ENCODE results near the gene SIL1. TPM values are rescaled to one million over a fixed set of nuclear protein-coding genes. Genes with fewer than 3 reads are reported as not detected.

The SIL1 gene
- total RNA-seq, 1 donor: 31.7 TPM

GRCh38 chr5:138942861-138943260 is 255.3 kb downstream of the SIL1 start:
- H3K4me3 ChIP-seq (ENCODE audit: low read depth, low read length): no peak overlapping the region
- TF ChIP-seq, protein P1, sequence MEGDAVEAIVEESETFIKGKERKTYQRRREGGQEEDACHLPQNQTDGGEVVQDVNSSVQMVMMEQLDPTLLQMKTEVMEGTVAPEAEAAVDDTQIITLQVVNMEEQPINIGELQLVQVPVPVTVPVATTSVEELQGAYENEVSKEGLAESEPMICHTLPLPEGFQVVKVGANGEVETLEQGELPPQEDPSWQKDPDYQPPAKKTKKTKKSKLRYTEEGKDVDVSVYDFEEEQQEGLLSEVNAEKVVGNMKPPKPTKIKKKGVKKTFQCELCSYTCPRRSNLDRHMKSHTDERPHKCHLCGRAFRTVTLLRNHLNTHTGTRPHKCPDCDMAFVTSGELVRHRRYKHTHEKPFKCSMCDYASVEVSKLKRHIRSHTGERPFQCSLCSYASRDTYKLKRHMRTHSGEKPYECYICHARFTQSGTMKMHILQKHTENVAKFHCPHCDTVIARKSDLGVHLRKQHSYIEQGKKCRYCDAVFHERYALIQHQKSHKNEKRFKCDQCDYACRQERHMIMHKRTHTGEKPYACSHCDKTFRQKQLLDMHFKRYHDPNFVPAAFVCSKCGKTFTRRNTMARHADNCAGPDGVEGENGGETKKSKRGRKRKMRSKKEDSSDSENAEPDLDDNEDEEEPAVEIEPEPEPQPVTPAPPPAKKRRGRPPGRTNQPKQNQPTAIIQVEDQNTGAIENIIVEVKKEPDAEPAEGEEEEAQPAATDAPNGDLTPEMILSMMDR (IDR thresholded peaks at IDR 0.05; ENCODE audit: insufficient read depth, low read length): no peak
- no peak for DNase-seq (ENCODE audit: low read depth)

GRCh38 chr5:138942066-138942465 is 256.1 kb downstream of the SIL1 start:
- DNase-seq (ENCODE audit: low read depth): no peak
- TF ChIP-seq, protein P1 (IDR thresholded peaks at IDR 0.05; ENCODE audit: insufficient read depth, low read length): no peak
- H3K4me3 ChIP-seq (ENCODE audit: low read depth, low read length): no peak overlapping the region

DNA sequence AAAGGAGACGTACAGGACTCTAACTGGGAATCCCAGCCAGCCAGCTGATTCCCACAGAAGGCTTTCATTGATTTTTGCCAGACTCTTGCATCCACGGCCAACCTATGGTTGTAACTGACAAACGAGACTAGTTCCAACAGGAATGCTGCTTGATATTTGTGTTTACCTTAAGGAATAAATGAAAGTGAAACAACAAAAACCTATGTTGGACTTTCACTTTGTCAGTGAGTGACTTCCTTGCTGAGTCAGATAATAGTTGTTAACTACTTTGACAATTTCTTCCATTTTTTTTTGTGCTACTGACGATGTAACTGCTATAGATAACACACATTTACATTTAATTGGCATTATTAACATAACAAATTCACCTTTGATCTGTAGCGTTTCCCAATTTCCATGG is 259.6 kb downstream of the SIL1 start:
- DNase-seq (ENCODE audit: low read depth): no peak
- TF ChIP-seq, protein P1 (IDR thresholded peaks at IDR 0.05; ENCODE audit: insufficient read depth, low read length): no peak
- H3K4me3 ChIP-seq (ENCODE audit: low read depth, low read length): no peak overlapping the region

DNA sequence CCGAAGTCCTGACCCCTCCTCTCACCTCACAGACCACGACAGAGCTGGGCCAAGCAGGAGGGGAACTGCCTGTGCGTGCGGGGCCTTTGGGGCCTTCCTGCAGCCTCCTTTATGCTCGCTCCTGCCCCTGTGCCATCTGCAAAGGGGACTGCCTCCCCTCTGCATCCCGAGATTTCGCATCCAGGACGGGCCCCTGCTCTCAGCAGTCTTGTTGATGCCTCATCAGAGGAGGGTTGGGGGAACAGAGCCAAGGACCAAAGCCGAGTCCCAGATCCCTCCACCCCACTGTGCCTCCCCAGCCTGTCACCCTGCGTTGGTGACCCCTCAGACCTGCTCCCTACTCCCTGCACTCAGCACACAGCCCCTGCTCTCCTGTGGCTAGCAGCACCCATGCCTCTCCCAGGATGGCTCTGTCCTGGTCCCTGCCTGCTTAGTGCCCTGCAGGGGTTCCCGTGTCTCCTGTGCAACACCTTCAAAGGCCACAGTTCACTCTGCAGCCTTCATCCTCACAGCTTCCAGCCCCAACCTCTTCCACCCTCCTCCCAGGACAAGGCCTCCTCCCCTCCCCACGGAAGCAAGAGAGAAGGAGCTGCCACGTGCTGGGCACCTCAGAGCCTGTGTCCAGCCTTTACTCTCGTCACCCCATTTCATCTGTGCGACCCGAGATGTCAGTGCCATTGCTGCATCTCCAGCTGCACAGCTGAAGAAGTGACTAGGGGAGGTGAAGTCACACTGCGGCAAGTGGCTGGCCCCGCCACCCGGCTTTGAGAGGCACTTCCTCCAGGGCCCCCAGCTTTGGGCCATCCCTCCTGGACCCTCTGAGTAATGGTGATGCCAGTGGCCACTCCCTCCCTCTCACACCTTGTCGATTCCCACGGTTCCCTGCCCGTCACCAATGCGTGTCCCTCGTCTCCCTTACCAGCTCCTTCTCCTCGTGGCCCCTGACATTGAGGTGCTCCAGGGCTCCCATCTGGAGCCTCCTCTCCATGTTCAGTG is 260.5 kb downstream of the SIL1 start:
- TF ChIP-seq, protein P1 (IDR thresholded peaks at IDR 0.05; ENCODE audit: insufficient read depth, low read length): no peak
- DNase-seq (ENCODE audit: low read depth): no peak
- H3K4me3 ChIP-seq (ENCODE audit: low read depth, low read length): no peak overlapping the region

GRCh38 chr5:138936968-138937345 is 261.2 kb downstream of the SIL1 start:
- DNase-seq (ENCODE audit: low read depth): no peak
- no peak overlapping the region for H3K4me3 ChIP-seq (ENCODE audit: low read depth, low read length)
- TF ChIP-seq, protein P1 (IDR thresholded peaks at IDR 0.05; ENCODE audit: insufficient read depth, low read length): no peak

DNA sequence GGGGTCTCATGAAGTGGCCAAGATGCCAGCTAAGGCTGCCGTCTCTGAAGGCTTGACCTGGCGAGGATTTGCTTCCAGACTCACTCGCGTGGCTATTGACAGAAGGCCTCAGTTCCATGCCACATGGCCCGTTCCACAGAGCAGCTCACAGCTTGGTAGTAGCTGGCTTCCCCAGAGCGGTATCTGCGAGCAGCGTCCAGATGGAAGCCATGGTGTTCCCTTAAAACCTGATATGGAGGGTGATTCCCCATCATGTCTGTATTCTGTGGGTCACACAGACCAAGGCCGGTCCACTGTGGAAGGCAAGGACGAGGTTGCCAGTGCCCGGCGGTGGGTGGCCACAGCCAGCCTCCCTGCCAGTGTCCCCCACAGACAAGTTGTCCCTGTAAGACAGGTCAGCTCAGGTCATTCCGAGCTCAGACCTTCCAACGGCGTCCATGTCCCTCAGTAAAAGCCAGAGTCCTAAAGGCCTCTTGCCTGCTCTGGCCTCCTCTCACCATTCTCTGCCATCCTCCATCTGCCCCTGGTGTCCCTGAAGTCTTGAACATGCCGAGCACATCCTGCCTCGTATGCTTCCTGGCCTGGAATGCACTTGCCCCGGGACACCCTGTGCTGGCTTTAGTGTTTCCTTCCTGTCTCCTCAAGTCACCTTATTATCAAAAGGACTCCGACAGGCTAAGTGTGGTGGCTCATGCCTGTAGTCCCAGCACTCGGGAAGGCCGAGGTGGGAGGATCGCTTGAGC is 261.8 kb downstream of the SIL1 start:
- TF ChIP-seq, protein P1 (IDR thresholded peaks at IDR 0.05; ENCODE audit: insufficient read depth, low read length): no peak
- H3K4me3 ChIP-seq (ENCODE audit: low read depth, low read length): no peak overlapping the region
- no peak for DNase-seq (ENCODE audit: low read depth)

Data from fibroblast of the aortic adventitia (primary cell).